Stimulated activated CD4-positive, alpha-beta T cell treated with anti-CD3 and anti-CD28 coated beads, Interleukin-4, amount 100 ng/mL, for 1 hour (primary cell): ENCODE measurements around the gene CBX3.
"Not testable (repeated sequence)": the region's sequence is repeated elsewhere in the genome, so short reads cannot be mapped to it uniquely, and the experiment has no call there.

Experiments
- DNase-seq: peaks from one replicate; pipeline ENCODE4 v3.0.0-alpha.2; 2020

CBX3 gene

DNA sequence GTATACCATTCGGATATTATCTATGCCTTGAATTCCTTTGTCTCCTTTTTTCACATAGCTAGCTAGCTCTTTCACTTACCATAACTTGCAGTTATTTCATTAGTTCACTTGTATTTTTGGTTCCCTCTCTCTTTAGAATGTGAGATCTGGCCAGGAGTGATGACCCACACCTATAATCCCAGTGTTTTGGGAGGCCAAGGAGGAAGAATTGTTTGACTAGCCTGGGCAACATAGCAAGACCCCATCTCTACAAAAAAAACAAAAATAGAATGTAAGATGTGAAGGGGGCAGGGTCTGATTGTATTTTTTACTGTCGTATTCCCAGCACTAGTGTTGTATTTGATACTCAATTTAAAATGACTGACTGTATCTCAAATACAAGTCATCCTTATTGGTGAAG, 29.9 kb upstream of the CBX3 start:
- no peak for DNase-seq

GRCh38 chr7:26172048-26172447, 29.5 kb upstream of the CBX3 start:
- no peak for DNase-seq

GRCh38 chr7:26175903-26176302, 25.6 kb upstream of the CBX3 start:
- DNase-seq, result not testable (repeated sequence)

GRCh38 chr7:26176696-26177095, 24.8 kb upstream of the CBX3 start:
- not testable (repeated sequence) for DNase-seq

- DNase-seq, result not testable (repeated sequence)
Observed at GRCh38 chr7:26177269-26177668, 24.3 kb upstream of the CBX3 start.

DNA sequence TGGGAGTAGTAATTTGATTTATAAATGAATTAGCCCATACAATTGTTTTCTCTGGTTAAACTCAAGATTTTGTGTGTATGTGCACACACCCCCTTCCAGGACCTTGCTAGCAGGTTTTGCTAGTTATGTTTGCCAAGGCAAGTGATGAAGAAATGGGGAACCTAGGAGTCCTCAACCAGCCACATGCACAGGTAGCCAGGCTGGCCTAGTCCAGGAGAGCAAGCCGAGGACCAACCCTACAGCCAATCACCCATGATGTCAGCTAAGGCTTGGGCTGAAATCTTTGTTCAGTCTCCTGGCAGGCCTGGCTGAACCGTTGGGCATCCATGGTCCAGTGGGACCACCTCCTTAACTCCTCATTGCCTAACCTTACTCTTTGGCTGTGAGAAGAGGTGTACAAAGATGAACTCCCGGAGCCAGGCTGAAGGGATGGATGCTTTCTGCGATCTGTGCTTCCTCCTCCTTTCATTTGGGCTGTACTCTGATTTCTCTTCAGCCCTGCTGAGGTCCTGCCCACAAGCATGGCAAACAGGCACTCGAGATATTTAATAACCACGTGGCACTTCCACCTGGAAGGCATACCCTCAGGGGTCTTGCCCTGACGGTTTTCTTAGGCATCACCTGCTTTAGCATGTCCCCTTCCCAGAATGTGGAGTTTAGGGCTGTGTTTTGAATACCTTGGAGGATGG, 23.1 kb upstream of the CBX3 start:
- DNase-seq, result no peak

GRCh38 chr7:26179422-26179821, 22.1 kb upstream of the CBX3 start:
- DNase-seq, result no peak

DNA sequence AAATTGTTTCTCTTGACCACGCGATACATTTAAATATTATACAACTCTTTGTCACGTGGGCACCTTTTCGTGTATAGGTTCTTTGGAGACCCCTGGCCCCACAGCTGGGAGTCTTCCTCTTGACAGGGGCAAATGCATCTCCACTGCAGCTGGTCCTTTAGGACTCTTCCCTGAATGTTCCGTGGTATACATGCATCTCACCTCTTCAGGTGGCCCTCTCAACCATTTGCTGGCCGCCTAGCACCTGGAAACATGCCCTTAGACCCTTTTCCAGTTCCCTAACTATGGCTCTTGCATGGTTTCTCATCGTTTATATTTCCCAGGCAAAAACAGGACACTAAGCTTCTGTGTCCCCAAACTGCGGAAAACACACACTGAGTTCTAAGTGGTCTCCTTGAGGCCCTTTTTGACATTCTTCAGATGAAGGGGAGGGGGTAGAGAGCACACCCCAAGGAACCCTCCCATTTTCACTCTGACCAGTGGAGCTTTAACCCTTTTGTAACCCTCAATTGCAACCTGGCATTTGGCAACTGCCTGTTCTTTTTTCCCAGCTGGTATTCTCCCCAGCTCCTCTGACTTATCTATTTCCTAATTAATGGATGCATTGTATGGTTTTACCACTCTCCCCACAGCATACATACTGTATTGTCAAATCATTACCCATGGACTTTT, 21.6 kb upstream of the CBX3 start:
- DNase-seq, result no peak

DNA sequence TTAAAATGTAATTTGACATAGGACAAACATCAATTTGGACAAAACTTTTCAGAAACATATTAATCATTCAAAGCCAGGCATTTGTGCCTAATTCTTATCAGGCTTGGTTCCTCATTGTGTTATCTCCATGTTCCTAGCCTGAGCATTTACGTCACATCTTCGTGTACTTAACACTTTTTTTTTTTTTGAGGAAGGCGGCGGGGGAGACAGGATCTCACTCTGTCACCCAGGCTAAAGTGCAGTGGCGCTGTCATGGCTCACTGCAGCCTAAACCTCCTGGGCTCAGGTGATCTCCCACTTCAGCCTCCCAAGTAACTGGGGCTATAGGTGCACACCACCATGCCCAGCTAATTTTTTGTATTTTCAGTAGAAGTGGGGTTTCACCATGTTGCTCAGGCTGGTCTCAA, 20.8 kb upstream of the CBX3 start:
- DNase-seq, result no peak

DNA sequence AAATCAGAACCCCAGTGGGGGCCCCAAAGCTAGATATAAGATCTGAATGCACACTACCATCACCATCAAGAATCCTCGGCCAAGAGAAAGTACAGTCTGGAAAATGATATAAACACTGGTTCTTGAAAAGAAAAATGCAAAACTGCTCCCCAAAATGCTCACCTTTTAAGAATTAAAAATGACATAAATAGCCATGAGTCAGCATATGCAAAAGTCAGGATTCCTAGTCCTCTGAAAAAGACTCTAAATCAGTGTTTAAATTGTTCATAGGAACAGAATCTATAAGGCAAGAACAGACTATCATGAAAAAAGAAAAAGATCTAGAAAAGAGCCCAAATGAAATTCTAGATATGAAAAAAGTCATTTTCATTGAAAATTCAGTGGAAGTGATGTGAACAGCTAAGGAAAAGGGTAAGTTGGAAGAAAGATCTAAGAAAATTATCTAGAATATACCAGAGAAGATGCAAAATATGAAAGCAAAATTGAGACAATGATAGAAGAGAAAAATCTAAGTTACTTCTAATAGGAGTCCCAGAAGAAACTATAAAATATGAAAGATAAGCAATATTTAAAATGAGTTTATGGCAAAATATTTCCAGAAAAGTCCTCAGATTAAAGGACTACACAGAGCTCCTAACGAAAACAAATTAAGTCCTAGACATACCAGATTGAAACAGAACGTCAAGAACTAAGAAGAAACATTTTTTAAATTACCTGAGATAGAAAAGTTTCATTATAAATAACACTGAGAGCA, 19.9 kb upstream of the CBX3 start:
- DNase-seq, result no peak

- no peak for DNase-seq
Observed at GRCh38 chr7:26182283-26182682, 19.3 kb upstream of the CBX3 start.

DNA sequence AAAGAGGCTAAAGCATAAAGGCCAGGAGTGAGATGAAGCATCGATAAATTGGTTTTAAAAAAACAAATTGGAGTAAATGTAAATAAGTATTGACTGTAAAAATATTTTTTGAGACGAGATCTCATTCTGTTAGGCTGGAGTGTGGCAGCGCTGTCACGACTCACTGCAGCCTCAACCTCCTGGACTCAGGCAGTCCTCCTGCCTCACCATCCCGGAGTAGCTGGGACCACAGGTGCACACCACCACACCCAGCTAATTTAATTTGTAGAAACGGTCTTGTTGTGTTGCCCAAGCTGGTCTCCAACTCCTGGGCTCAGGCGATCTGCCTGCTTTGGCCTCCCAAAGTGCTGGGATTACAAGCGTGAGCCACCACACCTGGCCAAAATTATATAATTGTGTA, 18.8 kb upstream of the CBX3 start:
- DNase-seq, result no peak

- no peak for DNase-seq
Observed at GRCh38 chr7:26183545-26184280, 17.8 kb upstream of the CBX3 start.

DNA sequence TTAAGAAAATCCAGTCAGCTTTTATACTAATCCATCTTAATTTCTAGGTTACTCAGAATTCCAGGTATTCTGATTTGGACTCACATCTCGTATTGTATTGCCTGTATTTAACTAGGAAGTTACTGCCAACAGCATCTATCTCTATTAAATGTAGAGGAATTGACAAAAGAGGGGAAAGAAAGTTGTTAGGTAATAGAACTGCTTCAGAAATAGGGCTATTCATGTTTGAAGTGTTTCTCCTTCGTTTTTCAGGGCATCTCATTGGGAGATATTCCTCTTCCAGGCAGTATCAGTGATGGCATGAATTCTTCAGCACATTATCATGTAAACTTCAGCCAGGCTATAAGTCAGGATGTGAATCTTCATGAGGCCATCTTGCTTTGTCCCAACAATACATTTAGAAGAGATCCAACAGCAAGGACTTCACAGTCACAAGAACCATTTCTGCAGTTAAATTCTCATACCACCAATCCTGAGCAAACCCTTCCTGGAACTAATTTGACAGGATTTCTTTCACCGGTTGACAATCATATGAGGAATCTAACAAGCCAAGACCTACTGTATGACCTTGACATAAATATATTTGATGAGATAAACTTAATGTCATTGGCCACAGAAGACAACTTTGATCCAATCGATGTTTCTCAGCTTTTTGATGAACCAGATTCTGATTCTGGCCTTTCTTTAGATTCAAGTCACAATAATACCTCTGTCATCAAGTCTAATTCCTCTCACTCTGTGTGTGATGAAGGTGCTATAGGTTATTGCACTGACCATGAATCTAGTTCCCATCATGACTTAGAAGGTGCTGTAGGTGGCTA, 17.1 kb upstream of the CBX3 start:
- not testable (repeated sequence) for DNase-seq

DNA sequence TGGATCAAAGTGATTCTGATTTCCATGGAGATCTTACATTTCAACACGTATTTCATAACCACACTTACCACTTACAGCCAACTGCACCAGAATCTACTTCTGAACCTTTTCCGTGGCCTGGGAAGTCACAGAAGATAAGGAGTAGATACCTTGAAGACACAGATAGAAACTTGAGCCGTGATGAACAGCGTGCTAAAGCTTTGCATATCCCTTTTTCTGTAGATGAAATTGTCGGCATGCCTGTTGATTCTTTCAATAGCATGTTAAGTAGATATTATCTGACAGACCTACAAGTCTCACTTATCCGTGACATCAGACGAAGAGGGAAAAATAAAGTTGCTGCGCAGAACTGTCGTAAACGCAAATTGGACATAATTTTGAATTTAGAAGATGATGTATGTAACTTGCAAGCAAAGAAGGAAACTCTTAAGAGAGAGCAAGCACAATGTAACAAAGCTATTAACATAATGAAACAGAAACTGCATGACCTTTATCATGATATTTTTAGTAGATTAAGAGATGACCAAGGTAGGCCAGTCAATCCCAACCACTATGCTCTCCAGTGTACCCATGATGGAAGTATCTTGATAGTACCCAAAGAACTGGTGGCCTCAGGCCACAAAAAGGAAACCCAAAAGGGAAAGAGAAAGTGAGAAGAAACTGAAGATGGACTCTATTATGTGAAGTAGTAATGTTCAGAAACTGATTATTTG, 16.3 kb upstream of the CBX3 start:
- DNase-seq, result no peak

GRCh38 chr7:26185844-26186180, 15.7 kb upstream of the CBX3 start:
- no peak for DNase-seq

GRCh38 chr7:26186364-26187311, 14.9 kb upstream of the CBX3 start:
- DNase-seq, result no peak

- DNase-seq, result no peak
Observed at GRCh38 chr7:26187380-26188205, 14.0 kb upstream of the CBX3 start.

DNA sequence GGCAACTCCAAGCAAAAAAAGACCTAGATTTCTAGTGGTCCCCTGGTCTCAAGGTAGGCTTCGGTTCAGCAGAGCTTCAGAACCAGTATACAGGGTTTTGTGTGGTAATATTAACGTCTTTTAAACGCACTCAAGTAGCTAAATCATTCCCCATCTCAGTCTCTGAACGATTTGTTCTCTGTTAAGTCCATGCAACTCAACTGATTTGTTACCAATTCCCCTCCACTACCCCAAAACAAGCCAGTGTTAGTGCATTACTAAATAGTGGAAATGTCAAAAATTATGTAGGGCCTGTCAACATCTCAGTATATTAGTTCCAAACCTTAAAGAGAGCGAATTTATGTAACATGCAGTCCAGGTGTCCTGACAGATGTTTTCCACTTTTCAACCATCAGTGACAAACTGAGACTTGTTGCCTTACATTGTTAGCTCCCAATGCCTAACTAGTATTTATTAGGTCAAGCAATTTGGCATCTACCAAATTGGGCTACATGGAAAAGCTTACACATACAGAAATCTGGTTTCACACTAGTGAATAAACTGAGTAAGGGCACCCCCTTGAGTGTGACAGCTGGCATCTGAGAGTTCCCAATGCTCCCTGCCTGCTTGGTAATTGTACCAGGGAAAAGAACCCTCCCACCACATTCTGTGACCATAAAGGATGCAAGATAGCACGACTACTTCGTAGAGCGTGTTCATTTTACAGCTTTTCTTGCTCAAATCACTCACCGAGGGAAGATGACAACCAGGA, 13.2 kb upstream of the CBX3 start:
- no peak for DNase-seq
